Type B pancreatic cell (in vitro differentiated cells): ENCODE measurements around the gene KAT2B. TPM values are rescaled to one million over a fixed set of nuclear protein-coding genes. Genes with fewer than 3 reads are reported as not detected.
A peak's percentile ranks its signal among the peaks of the same experiment; 100 is the strongest.

Source experiments
- DNase-seq: peaks from one replicate; pipeline ENCODE4 v3.0.0; 2021; ENCODE audit warnings: mixed read lengths; ENCODE audit not compliant: unreplicated experiment; ENCODE audit errors: extremely low spot score
- H3K27ac Mint-ChIP-seq: 2 replicates; pipeline ENCODE4 v1.8.0; 2021; ENCODE audit warnings: mild to moderate bottlenecking, mixed read lengths
- H3K27me3 Mint-ChIP-seq: 2 replicates; pipeline ENCODE4 v1.8.0; 2021; ENCODE audit warnings: mixed read lengths
- H3K36me3 Mint-ChIP-seq: 2 replicates; pipeline ENCODE4 v1.8.0; 2021; ENCODE audit warnings: mixed read lengths
- H3K4me1 Mint-ChIP-seq: one replicate; pipeline ENCODE4 v1.8.0; 2021; ENCODE audit warnings: mixed read lengths; ENCODE audit not compliant: unreplicated experiment
- H3K4me3 Mint-ChIP-seq: 2 replicates; pipeline ENCODE4 v1.8.0; 2021; ENCODE audit warnings: mild to moderate bottlenecking, mixed read lengths
- H3K9me3 Mint-ChIP-seq: 2 replicates; pipeline ENCODE4 v1.8.0; 2021; ENCODE audit warnings: mixed read lengths
- total RNA-seq: library from RNA; stranded (reverse); gene quantifications from 2 replicates; pipeline ENCODE4 v1.2.1, GENCODE V29; 2021; ENCODE audit warnings: low replicate concordance
- TF ChIP-seq, protein P1 (sequence below): fragments of 200-600 bp; sonication (generic); conservative IDR thresholded peaks from 2 replicates; pipeline ENCODE4 v1.5.0; 2021; ENCODE audit warnings: antibody characterized with exemption, mild to moderate bottlenecking

The KAT2B gene
- total RNA-seq, 1 donor from 2014 or later, result 13.2 TPM

- Mint-ChIP-seq H3K36me3 (peaks cover 4% of the 10 kb centered on the region), H3K9me3 (no peaks in the 10 kb centered on the region), H3K27me3 (no peaks in the 10 kb centered on the region), H3K4me1 (no peaks in the 10 kb centered on the region), H3K27ac (no peak within 1 kb of the TSS), H3K4me3 (no peak within 1 kb of the TSS)
- peak; percentile 98 for DNase-seq
- TF ChIP-seq, protein P1, sequence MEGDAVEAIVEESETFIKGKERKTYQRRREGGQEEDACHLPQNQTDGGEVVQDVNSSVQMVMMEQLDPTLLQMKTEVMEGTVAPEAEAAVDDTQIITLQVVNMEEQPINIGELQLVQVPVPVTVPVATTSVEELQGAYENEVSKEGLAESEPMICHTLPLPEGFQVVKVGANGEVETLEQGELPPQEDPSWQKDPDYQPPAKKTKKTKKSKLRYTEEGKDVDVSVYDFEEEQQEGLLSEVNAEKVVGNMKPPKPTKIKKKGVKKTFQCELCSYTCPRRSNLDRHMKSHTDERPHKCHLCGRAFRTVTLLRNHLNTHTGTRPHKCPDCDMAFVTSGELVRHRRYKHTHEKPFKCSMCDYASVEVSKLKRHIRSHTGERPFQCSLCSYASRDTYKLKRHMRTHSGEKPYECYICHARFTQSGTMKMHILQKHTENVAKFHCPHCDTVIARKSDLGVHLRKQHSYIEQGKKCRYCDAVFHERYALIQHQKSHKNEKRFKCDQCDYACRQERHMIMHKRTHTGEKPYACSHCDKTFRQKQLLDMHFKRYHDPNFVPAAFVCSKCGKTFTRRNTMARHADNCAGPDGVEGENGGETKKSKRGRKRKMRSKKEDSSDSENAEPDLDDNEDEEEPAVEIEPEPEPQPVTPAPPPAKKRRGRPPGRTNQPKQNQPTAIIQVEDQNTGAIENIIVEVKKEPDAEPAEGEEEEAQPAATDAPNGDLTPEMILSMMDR, result no peak
Observed at GRCh38 chr3:20185679-20186599, 145.7 kb downstream of the KAT2B start, which contains the start of gene SGO1. Gene SGO1 (minus strand): TSS chr3:20186206. CDS start chr3:20184027, 2,179 bp downstream.

- no peaks in the 10 kb centered on the region for H3K27me3 Mint-ChIP-seq
- no peaks in the 10 kb centered on the region for H3K9me3 Mint-ChIP-seq
- no peak for DNase-seq
- H3K36me3 Mint-ChIP-seq, result peaks cover 4% of the 10 kb centered on the region
- no peaks in the 10 kb centered on the region for H3K4me1 Mint-ChIP-seq
- H3K4me3 Mint-ChIP-seq, result no peak overlapping the region
- TF ChIP-seq, protein P1, result no peak
- H3K27ac Mint-ChIP-seq, result no peak overlapping the region
Observed at GRCh38 chr3:20186600-20187004, 146.4 kb downstream of the KAT2B start.

- H3K4me1 Mint-ChIP-seq, result no peaks in the 10 kb centered on the region
- H3K4me3 Mint-ChIP-seq, result no peak overlapping the region
- DNase-seq, result no peak
- no peak overlapping the region for H3K27ac Mint-ChIP-seq
- TF ChIP-seq, protein P1, result no peak
- H3K36me3 Mint-ChIP-seq, result no peaks in the 10 kb centered on the region
- no peaks in the 10 kb centered on the region for H3K9me3 Mint-ChIP-seq
- H3K27me3 Mint-ChIP-seq, result no peaks in the 10 kb centered on the region
Observed at GRCh38 chr3:20190991-20191390, 150.7 kb downstream of the KAT2B start.

- H3K36me3 Mint-ChIP-seq, result no peaks in the 10 kb centered on the region
- TF ChIP-seq, protein P1, result no peak
- no peak overlapping the region for H3K27ac Mint-ChIP-seq
- H3K9me3 Mint-ChIP-seq, result no peaks in the 10 kb centered on the region
- DNase-seq, result no peak
- no peak overlapping the region for H3K4me3 Mint-ChIP-seq
- no peaks in the 10 kb centered on the region for H3K4me1 Mint-ChIP-seq
- no peaks in the 10 kb centered on the region for H3K27me3 Mint-ChIP-seq
Observed at GRCh38 chr3:20194793-20195460, 154.7 kb downstream of the KAT2B start.

DNA sequence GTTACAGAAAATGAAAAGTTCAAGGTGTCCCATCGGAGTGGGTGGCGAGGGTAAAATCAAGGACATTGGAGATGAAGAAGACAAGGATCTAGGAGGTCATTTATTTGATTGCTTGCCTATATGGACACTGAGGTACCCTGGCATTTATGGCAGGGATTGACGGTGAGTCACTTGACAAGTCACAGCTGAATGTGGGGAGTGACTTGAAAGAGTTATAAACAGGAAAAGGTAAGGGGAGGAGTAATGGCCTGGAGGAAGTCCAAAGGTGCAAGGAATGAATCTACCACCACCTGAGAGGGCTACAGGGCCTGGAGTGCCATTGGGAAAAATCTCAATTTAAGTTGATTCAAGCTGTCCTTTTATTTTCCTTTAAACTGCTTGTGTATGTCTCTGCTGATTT, 157.5 kb downstream of the KAT2B start:
- no peak overlapping the region for H3K27ac Mint-ChIP-seq
- TF ChIP-seq, protein P1, result no peak

More for the DNA sequence above, 157.5 kb downstream of the KAT2B start:
- Mint-ChIP-seq H3K36me3 (no peaks in the 10 kb centered on the region), H3K27me3 (no peaks in the 10 kb centered on the region), H3K4me3 (no peak overlapping the region), H3K9me3 (no peaks in the 10 kb centered on the region), H3K4me1 (no peaks in the 10 kb centered on the region)
- DNase-seq, result no peak
